IMR-90 (cell line): ENCODE data around the gene GPATCH8.

ENCODE experiments used
- BHLHE40 ChIP-seq: fragments of 150-350 bp; IDR thresholded peaks from 2 replicates; pipeline ENCODE4 v1.6.1; 2016; ENCODE audit warnings: mild to moderate bottlenecking, low read depth, low read length
- CEBPB ChIP-seq: IDR thresholded peaks from 2 replicates; pipeline ENCODE4 v1.6.1; 2012; ENCODE audit warnings: low read depth, low read length, improper control_type of control experiment
- CHD1 ChIP-seq: IDR thresholded peaks from 2 replicates; pipeline ENCODE4 v1.6.1; 2012; ENCODE audit warnings: low read depth, low read length, improper control_type of control experiment
- FOS ChIP-seq: fragments of 150-350 bp; IDR thresholded peaks from 2 replicates; pipeline ENCODE4 v1.6.1; 2016; ENCODE audit warnings: low read depth, low read length
- MAFK ChIP-seq: IDR thresholded peaks from 2 replicates; pipeline ENCODE4 v1.6.1; 2012; ENCODE audit warnings: low read depth, low read length, improper control_type of control experiment
- NFE2L2 ChIP-seq: fragments of 150-350 bp; IDR thresholded peaks from 2 replicates; pipeline ENCODE4 v1.6.1; 2016; ENCODE audit warnings: low read depth, mild to moderate bottlenecking, low read length
- POLR2A ChIP-seq: IDR thresholded peaks from 2 replicates; pipeline ENCODE4 v1.6.1; 2012; ENCODE audit warnings: mild to moderate bottlenecking, low read depth, low read length
- RAD21 ChIP-seq: IDR thresholded peaks from 2 replicates; pipeline ENCODE4 v1.6.1; 2012; ENCODE audit warnings: low read length, improper control_type of control experiment
- SMC3 ChIP-seq: fragments of 150-350 bp; IDR thresholded peaks from 2 replicates; pipeline ENCODE4 v1.6.1; 2016; ENCODE audit warnings: low read depth, mild to moderate bottlenecking, antibody characterized with exemption, low read length, moderate library complexity
- TF ChIP-seq, protein P1 (sequence below): conservative IDR thresholded peaks from 2 replicates; pipeline ENCODE4 v1.5.1; 2012; ENCODE audit warnings: mild to moderate bottlenecking, low read depth, low read length, improper control_type of control experiment
- TF ChIP-seq, protein P2 (sequence below): fragments of 150-350 bp; IDR thresholded peaks from 2 replicates; pipeline ENCODE4 v1.6.1; 2017; ENCODE audit warnings: mild to moderate bottlenecking, antibody characterized with exemption, low read length, low read depth

DNA sequence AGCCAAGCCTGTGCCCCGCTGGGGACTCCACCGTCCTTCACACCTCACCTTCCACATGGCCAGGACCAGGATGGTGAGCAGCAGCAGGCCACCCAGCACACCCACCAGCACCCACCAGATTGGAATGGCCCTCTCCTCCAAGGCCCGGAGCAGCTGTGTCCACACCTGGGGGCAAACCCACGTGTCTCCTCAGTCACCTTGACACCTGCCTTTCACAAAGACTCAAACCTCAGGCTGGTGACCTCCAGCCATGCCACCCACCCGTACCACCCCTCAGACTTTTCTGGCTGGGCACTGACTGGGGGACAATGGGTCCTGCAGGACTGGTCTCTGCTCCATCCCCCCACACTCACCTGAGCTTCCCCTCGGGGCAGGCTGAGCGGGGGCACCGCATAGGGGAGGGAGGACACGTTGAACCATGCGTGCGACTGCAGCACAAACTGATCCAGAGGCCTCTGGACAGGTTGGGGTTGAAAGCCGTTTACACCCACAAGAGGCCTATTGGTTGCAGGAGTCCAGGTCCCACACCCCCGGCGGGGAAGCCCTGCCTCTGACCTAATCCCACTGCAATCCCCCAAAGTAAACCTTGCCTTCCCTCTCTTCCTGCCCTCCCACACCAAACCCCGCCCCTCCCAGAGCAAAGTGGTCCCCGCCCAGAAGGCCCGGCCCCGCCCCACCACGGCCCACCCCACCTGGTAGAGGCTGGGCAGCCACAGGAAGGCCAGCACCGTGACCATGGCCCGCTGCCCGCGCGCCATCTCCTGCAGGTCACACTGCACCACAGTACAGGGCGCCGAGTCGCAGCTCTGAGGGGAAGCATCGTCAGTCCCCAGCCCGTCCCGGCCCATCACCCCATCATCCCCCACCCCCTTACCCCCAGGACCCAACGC, 128.7 kb downstream of the GPATCH8 start:
- no peak for TF ChIP-seq BHLHE40
- TF ChIP-seq POLR2A, result no peak
- TF ChIP-seq, protein P1, sequence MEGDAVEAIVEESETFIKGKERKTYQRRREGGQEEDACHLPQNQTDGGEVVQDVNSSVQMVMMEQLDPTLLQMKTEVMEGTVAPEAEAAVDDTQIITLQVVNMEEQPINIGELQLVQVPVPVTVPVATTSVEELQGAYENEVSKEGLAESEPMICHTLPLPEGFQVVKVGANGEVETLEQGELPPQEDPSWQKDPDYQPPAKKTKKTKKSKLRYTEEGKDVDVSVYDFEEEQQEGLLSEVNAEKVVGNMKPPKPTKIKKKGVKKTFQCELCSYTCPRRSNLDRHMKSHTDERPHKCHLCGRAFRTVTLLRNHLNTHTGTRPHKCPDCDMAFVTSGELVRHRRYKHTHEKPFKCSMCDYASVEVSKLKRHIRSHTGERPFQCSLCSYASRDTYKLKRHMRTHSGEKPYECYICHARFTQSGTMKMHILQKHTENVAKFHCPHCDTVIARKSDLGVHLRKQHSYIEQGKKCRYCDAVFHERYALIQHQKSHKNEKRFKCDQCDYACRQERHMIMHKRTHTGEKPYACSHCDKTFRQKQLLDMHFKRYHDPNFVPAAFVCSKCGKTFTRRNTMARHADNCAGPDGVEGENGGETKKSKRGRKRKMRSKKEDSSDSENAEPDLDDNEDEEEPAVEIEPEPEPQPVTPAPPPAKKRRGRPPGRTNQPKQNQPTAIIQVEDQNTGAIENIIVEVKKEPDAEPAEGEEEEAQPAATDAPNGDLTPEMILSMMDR, result no peak
- TF ChIP-seq, protein P2, sequence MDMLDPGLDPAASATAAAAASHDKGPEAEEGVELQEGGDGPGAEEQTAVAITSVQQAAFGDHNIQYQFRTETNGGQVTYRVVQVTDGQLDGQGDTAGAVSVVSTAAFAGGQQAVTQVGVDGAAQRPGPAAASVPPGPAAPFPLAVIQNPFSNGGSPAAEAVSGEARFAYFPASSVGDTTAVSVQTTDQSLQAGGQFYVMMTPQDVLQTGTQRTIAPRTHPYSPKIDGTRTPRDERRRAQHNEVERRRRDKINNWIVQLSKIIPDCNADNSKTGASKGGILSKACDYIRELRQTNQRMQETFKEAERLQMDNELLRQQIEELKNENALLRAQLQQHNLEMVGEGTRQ, result no peak
- TF ChIP-seq NFE2L2, result no peak
- TF ChIP-seq CHD1, result no peak
- TF ChIP-seq SMC3, result no peak
- TF ChIP-seq FOS, result no peak
- TF ChIP-seq CEBPB, result no peak
- TF ChIP-seq MAFK, result no peak
- TF ChIP-seq RAD21, result no peak
